ENCODE measurements around the gene ZMIZ2. TPM values are rescaled to one million over a fixed set of nuclear protein-coding genes. Genes with fewer than 3 reads are reported as not detected.
A peak's percentile ranks its signal among the peaks of the same experiment; 100 is the strongest.
"Not testable (repeated sequence)": the region's sequence is repeated elsewhere in the genome, so short reads cannot be mapped to it uniquely, and the experiment has no call there.

Gene ZMIZ2, protein sequence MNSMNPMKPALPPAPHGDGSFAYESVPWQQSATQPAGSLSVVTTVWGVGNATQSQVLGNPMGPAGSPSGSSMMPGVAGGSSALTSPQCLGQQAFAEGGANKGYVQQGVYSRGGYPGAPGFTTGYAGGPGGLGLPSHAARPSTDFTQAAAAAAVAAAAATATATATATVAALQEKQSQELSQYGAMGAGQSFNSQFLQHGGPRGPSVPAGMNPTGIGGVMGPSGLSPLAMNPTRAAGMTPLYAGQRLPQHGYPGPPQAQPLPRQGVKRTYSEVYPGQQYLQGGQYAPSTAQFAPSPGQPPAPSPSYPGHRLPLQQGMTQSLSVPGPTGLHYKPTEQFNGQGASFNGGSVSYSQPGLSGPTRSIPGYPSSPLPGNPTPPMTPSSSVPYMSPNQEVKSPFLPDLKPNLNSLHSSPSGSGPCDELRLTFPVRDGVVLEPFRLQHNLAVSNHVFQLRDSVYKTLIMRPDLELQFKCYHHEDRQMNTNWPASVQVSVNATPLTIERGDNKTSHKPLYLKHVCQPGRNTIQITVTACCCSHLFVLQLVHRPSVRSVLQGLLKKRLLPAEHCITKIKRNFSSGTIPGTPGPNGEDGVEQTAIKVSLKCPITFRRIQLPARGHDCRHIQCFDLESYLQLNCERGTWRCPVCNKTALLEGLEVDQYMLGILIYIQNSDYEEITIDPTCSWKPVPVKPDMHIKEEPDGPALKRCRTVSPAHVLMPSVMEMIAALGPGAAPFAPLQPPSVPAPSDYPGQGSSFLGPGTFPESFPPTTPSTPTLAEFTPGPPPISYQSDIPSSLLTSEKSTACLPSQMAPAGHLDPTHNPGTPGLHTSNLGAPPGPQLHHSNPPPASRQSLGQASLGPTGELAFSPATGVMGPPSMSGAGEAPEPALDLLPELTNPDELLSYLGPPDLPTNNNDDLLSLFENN
- total RNA-seq: 10 to 100 TPM; 94.5 to 96.1 TPM
- 10 to 100 TPM; 54.0 to 79.5 (median 63.9) TPM for polyA plus RNA-seq (ENCODE audit: insufficient read length in 6 of 6)
- long read RNA-seq, donor 1, partial matches to known transcripts: 10 of 17 reads
- long read RNA-seq, donor 1, other reads (novel, unspliced or antisense): 0 of 17 reads
- long read RNA-seq, donor 2, transcript ZMIZ2-212 (2 exons, 724 nt): major isoform, 5 of 22 reads
- long read RNA-seq, donor 2, partial matches to known transcripts: 16 of 22 reads
- long read RNA-seq, donor 2, other reads (novel, unspliced or antisense): 0 of 22 reads
- long read RNA-seq, donor 3, partial matches to known transcripts: 6 of 8 reads
- long read RNA-seq, donor 3, other reads (novel, unspliced or antisense): 0 of 8 reads
- long read RNA-seq, donor 4, partial matches to known transcripts: 0 of 3 reads
- long read RNA-seq, donor 4, other reads (novel, unspliced or antisense): 3 of 3 reads
- long read RNA-seq, donor 5, partial matches to known transcripts: 18 of 20 reads
- long read RNA-seq, donor 5, other reads (novel, unspliced or antisense): 0 of 20 reads
- long read RNA-seq, donor 6, full-length matches to known transcripts: 2 of 46 reads
- long read RNA-seq, donor 6, partial matches to known transcripts: 44 of 46 reads
- long read RNA-seq, donor 6, other reads (novel, unspliced or antisense): 0 of 46 reads
- long read RNA-seq, donor 7: 0 reads
- long read RNA-seq, donor 8, full-length matches to known transcripts: 5 of 16 reads
- long read RNA-seq, donor 8, partial matches to known transcripts: 11 of 16 reads
- long read RNA-seq, donor 8, other reads (novel, unspliced or antisense): 0 of 16 reads
- long read RNA-seq, donor 9: 0 reads
- long read RNA-seq, donor 10, partial matches to known transcripts: 0 of 2 reads
- long read RNA-seq, donor 10, other reads (novel, unspliced or antisense): 2 of 2 reads
- long read RNA-seq, donor 11, partial matches to known transcripts: 93 of 99 reads
- long read RNA-seq, donor 11, other reads (novel, unspliced or antisense): 0 of 99 reads
- long read RNA-seq, donor 12, partial matches to known transcripts: 5 of 6 reads
- long read RNA-seq, donor 12, other reads (novel, unspliced or antisense): 0 of 6 reads

DNA sequence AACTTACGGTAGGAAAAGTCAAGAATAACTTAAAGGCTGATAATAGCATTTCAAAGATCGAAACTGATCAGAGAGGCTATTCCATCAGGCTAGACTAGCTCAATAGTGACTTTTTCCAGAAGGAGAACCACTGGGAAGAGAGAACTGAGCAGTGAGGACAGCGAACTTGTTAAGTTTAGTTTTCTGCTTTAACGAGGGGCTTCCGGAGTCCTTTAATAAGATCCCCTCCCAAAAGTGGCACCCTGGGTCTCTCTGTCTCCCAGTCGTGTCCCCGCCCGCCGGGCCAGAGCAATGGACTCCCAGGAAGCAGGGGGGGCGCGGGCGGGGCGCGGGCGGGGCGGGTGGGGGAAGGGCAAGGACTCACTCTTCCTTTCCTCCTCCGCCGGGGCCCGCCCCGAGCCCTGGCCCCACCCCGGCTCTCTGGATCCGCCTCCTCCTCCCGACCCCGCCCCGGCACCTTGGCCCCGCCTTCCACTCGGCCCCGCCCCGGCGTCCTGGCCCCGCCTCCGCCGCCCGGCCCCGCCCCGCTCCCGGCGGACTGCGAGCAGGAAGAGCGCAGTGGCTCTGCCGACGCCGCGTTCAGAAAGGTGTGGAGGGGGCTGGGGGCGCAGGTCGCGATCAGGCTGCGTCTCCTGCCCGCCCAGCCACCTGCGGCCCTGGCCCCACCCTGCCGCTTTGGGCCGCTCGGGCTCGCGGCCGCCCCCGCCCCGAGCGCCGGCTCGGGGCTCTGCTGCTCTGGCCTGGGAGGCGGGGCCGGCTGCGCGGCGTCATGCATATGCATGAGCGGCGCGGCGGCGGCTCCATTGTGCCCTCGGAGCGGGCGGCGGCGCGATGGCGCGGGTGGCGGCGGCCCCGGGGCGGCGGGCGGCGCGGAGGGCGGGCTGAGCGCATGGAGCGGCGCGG, at the start of gene ZMIZ2:
Gene ZMIZ2, plus strand, starts transcription at position 803 of the 903 bp plus-strand sequence. CDS start 7,403 bp downstream, outside the sequence.
- H3K36me3 ChIP-seq: no peaks in the 10 kb centered on the region
- peaks cover 25 to 39% of the 10 kb centered on the region in 2 donors for H3K4me1 ChIP-seq
- intact Hi-C loops (cut with DNase I): no loop called here
- H3K9me3 ChIP-seq: no peaks in the 10 kb centered on the region
- peak within 1 kb of the TSS; percentile 95 for H3K27ac ChIP-seq
- H3K4me3 ChIP-seq: peak within 1 kb of the TSS; percentile 89 to 90
- peak; percentile 98 for ATAC-seq
- TF ChIP-seq, protein P1, sequence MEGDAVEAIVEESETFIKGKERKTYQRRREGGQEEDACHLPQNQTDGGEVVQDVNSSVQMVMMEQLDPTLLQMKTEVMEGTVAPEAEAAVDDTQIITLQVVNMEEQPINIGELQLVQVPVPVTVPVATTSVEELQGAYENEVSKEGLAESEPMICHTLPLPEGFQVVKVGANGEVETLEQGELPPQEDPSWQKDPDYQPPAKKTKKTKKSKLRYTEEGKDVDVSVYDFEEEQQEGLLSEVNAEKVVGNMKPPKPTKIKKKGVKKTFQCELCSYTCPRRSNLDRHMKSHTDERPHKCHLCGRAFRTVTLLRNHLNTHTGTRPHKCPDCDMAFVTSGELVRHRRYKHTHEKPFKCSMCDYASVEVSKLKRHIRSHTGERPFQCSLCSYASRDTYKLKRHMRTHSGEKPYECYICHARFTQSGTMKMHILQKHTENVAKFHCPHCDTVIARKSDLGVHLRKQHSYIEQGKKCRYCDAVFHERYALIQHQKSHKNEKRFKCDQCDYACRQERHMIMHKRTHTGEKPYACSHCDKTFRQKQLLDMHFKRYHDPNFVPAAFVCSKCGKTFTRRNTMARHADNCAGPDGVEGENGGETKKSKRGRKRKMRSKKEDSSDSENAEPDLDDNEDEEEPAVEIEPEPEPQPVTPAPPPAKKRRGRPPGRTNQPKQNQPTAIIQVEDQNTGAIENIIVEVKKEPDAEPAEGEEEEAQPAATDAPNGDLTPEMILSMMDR (IDR thresholded peaks at IDR 0.05): no peak
- DNase-seq: peak; percentile 89 to 99 (median 94)
- no peaks in the 10 kb centered on the region for H3K27me3 ChIP-seq

DNA sequence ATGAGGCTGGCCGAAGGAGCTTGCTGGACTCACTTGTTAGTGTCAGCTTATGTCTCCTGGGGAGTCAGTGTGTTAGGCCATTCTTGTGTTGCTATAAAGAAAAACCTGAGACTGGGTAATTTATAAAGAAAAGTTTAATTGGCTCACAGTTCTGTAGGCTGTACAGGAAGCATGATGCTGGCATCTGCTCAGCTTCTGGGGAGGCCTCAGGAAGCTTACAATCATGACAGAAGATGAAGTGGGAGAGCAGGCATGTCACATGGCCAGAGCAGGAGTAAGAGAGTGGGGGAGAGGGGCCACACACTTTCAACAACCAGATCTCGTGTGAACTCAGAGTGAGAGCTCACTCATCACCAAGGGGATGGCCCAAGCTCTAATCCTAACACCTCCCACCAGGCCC, 49.0 kb upstream of the ZMIZ2 start:
- peaks cover 0 to 100% of the 10 kb centered on the region in 2 donors for H3K36me3 ChIP-seq
- H3K27me3 ChIP-seq; H3K9me3 ChIP-seq; H3K4me1 ChIP-seq; H3K27ac ChIP-seq; H3K4me3 ChIP-seq; ATAC-seq; intact Hi-C loops (cut with DNase I): not testable (repeated sequence)
- peak in 1 of 4 donors; percentile 1 for DNase-seq

DNA sequence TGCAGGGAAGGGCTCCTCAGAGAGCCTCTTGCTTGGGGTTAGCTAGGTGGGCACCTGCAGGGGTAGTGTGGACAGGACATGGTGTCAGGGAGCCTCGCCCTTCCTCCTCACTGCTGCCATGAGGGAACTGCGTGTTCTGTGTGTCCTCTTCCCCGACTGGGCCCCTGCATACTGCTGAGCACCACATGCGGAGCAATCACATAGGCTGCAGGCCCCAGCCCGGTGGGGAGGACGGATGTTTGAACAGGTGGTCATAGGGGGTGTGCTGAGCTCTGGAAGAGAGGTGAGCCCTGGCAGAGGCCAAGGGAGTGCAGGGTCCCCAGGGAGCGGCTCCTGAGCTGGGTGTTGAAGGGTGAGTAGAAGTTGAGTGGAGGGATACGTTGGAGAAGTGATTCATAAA, 48.3 kb upstream of the ZMIZ2 start:
- Histone ChIP-seq H3K27ac (no peak overlapping the region), H3K4me1 (no peaks in the 10 kb centered on the region), H3K9me3 (peaks cover 0 to 6% of the 10 kb centered on the region in 2 donors), H3K36me3 (peaks cover 0 to 97% of the 10 kb centered on the region in 2 donors), H3K4me3 (no peak overlapping the region), H3K27me3 (no peaks in the 10 kb centered on the region)
- intact Hi-C loops (cut with DNase I): no loop called here
- ATAC-seq: no peak
- TF ChIP-seq, protein P1 (IDR thresholded peaks at IDR 0.05): no peak
- peak in 2 of 4 donors; percentile 19 to 63 for DNase-seq

DNA sequence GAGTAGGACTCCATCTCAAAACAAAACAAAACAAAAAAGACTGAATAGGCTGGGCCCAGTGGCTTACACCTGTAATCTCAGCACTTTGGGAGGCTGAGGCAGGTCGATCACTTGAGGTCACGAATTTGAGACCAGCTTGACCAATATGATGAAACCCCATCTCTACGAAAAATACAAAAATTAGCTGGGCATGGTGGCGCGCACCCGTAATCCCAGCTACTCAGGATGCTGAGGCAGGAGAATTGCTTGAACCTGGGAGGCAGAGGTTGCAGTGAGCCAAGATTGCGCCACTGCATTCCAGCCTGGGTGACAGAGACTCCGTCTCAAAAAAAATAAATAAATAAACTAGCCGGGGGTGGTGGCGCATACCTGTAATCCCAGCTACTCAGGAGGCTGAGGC, 45.3 kb upstream of the ZMIZ2 start:
- H3K27ac ChIP-seq; DNase-seq; H3K27me3 ChIP-seq; H3K4me3 ChIP-seq; intact Hi-C loops (cut with DNase I); H3K4me1 ChIP-seq; H3K9me3 ChIP-seq; ATAC-seq: not testable (repeated sequence)
- peaks cover 0 to 97% of the 10 kb centered on the region in 2 donors for H3K36me3 ChIP-seq

Data from left lung (tissue), 14 donors.